ENCODE results near the gene AKAP13.

AKAP13 gene

GRCh38 chr15:85718271-85718971 is 338.0 kb downstream of the AKAP13 start:
- DNase-seq: no peak

DNA sequence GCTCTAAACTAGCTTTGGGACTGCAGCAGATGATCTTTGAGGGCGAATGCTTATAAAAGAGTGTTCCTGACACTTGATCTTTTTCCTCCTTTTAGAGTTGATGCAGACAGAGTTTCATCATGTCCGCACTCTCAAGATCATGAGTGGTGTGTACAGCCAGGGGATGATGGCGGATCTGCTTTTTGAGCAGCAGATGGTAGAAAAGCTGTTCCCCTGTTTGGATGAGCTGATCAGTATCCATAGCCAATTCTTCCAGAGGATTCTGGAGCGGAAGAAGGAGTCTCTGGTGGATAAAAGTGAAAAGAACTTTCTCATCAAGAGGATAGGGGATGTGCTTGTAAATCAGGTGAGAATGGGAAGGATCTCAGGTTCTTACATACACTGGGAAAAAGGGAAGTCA is 338.6 kb downstream of the AKAP13 start:
- DNase-seq: no peak

GRCh38 chr15:85722374-85723152 is 342.2 kb downstream of the AKAP13 start:
- DNase-seq: no peak

DNA sequence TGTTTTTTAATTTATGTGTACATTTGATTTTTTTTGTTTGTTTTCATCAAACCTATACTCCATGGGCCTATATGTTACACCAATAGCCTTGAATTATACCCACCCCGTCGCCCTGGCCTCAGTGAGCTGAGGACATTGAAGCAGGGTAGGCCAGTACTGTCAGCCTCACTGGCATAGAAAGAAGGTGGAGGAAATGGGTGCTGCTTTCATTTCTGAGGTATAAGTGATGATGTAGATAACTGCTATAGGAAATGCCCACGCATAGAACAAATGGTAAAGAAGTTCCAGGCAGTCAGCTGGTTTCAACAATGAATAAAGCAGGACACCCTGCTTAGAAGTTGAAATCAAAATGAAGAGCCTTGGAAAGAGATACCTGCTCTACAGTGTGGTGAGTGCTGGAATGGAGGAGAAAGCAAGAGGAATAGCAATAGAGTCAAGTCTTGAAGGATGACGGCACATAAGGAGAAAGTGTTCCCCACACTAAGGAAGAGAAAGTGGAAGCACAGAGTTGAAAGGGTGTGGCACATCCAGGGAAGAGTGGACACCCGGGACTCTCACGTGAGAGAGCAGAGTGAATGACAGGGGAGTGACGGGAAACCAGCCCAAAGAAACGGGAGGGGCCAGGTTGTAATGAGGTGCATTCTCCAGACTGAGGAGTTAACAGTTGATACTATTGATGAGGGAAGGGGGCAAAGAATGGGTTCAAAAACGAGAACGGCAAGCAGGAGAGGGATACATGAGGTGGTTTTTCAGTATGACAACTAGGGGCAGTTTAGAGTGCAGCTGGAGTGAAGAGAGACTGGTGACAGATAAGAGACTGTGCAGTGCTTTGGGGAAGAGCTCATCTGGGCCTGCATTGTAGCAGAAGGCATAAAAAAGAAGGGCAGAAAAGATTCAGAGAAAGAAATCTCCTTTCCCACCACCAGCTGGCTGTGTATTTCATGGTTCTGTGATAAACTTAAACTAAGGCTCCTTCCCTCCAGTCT is 343.9 kb downstream of the AKAP13 start:
- DNase-seq: no peak

DNA sequence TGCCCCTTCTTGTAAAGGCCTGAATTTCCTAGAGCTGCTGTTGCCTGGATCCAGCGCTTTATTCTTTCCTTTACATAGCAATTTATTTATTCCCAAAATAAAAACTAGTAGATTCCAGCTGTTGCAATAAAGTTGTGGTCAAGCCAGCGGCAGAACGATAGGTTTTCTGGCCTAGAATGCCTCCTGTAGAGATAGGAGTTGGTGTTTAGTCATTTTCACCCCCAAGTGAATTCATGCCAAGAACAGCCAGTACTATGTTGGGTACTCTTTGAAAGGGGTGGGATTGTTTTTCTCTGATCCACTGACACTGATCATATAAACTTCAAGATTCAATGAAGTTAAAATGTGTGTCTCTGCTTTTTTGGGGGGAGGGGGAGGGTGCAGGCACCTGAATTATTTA is 344.6 kb downstream of the AKAP13 start:
- DNase-seq: no peak

GRCh38 chr15:85725564-85725963 is 345.2 kb downstream of the AKAP13 start:
- DNase-seq: no peak

DNA sequence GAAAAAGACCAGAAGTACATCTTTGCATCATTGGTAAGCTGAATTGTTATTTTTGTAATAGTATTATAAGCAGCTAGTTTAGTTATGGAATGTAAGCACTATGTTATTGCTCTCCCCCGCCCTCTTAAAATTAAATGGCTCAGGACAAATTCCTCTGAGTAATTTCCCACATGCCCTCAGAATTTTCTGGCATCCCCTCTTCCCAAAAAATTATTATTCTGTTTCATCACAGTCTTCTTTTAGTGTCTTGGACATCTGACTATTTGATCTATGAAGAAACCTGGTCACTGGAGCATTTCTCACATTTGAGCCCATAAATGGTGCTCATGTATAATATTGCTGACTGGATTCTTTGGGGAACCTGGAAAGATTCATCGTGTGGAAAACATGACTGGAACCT is 346.1 kb downstream of the AKAP13 start:
- DNase-seq: no peak

DNA sequence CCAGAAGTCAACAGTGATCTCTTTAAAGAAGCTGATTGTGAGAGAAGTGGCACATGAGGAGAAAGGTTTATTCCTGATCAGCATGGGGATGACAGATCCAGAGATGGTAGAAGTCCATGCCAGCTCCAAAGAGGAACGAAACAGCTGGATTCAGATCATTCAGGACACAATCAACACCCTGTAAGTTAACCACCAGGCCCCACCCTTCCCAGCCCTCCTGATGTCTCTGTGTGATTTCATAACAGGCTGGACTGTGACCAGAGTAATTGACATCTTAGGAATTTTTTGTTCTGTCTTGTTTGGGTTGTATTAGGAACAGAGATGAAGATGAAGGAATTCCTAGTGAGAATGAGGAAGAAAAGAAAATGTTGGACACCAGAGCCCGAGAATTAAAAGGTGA is 346.7 kb downstream of the AKAP13 start:
- DNase-seq: no peak

GRCh38 chr15:85730001-85730820 is 349.8 kb downstream of the AKAP13 start:
- DNase-seq: peak in 1 of 2 experiments; percentile 29

- DNase-seq: no peak
Measured at GRCh38 chr15:85733416-85733815, 353.0 kb downstream of the AKAP13 start.

GRCh38 chr15:85737061-85737460 is 356.7 kb downstream of the AKAP13 start:
- DNase-seq: no peak

DNA sequence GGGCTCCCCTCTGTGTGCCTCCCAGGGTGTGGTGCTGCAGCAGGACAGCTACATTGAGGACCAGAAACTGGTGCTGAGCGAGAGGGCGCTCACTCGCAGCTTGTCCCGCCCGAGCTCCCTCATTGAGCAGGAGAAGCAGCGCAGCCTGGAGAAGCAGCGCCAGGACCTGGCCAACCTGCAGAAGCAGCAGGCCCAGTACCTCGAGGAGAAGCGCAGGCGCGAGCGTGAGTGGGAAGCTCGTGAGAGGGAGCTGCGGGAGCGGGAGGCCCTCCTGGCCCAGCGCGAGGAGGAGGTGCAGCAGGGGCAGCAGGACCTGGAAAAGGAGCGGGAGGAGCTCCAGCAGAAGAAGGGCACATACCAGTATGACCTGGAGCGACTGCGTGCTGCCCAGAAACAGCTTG is 360.6 kb downstream of the AKAP13 start:
- DNase-seq: no peak

- no peak for DNase-seq
Measured at GRCh38 chr15:85741662-85742061, 361.3 kb downstream of the AKAP13 start.

GRCh38 chr15:85742186-85742821 is 361.9 kb downstream of the AKAP13 start:
- DNase-seq: no peak

DNA sequence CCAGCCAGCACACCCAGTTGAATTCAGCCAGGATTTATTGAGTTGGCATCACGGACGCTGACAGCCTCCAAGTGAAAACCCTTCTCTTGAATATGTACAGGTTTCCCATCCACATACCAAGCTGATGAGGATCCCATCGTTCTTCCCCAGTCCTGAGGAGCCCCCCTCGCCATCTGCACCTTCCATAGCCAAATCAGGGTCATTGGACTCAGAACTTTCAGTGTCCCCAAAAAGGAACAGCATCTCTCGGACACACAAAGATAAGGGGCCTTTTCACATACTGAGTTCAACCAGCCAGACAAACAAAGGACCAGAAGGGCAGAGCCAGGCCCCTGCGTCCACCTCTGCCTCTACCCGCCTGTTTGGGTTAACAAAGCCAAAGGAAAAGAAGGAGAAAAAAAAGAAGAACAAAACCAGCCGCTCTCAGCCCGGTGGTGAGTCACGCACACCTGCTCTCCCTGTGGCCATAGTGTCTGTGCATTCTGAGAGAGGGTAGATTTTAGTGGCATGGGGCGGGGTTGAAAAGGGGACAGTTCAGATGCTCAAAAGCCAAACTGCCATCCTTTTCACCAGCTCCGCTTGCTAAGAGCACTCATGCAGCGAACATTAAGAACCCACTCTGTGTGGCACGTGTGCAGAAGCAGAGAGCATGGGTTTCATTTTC is 363.1 kb downstream of the AKAP13 start:
- DNase-seq: no peak

DNA sequence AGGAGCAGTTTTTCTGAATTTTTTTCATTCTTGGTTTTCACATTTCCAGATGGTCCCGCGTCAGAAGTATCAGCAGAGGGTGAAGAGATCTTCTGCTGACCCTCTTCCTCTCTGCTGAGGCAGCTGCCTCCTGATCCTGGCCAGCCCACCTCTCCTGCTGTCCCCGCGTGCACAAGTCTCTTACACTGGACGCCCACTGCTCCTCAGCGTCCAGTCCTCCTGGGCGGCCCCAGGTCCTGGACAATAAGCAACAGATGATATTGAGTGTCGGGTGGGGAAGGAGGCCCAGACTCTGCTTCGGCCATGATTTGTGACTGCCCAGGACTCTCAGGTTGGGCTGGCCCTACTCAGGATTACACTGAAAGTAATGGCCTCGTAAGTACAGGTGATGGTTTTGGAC is 364.2 kb downstream of the AKAP13 start:
- no peak for DNase-seq

DNA sequence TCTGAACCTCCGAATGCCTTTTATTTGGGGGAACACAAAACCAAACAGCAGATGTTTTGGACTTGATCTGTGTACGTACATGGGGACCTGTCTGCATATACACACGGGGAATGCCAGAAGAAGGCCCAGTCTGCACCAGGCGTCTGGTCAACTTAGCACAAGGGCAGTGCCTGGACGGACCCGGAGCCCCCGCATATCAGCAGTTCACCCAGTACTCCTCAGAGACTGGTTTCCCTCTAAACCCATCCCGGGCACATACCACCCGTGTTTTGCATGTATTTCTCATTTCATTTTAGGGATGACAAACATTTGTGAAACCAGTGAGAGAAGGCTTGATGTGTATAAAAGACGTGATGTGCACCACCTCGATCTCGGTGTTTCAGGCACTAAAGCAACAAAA is 364.6 kb downstream of the AKAP13 start:
- DNase-seq: no peak

DNA sequence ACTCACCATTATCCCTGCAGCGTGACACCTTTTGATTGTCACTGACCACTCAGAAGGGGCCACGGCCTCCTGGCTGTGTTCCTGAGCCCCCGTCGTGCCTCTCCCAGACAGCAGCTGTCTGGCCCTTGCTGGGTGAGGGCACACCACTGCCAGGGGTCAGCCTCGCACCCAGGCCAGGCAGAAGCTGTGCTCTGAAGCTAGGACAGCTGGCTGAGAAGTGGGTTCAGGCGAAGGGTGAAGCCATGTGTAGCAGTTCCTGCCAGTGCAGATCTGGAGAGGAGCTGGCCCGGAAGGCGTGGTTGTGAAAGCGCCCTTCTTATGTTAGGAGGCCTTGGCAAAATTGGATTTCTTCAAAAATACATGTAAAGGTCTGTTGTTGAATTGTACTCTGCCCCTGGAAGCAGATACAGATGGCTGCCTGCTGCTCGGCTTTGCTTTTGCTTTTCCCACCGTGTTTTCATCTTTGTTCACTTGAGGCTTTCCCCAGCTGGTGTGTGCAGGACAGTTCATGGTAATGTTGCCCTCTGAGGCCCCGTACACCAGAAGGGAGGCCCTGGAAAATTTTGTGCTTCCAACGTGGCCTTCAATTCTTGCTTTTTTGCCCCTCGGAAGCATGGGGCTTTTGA is 365.2 kb downstream of the AKAP13 start:
- DNase-seq: no peak

GRCh38 chr15:85746641-85747040 is 366.2 kb downstream of the AKAP13 start:
- no peak for DNase-seq

DNA sequence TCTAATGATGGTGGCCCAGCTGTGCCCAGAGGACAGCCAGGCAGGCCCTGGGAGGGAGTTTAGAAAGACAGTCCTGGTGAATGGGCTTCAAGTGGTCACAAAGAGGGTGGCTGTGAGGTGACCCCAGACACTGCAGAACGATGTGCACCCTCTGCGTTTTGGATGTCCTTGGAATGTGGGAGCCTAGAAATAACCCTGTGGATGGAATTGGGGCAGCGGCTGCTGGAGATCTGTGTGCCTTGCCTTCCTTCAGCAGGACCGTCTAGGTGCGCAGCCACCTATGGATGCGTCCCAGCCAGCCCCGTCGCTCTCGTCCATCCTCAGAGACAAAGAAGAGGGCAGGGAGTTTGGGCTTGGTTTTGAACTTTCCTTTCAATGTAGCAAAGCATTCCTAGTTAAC is 367.8 kb downstream of the AKAP13 start:
- DNase-seq: no peak

DNA sequence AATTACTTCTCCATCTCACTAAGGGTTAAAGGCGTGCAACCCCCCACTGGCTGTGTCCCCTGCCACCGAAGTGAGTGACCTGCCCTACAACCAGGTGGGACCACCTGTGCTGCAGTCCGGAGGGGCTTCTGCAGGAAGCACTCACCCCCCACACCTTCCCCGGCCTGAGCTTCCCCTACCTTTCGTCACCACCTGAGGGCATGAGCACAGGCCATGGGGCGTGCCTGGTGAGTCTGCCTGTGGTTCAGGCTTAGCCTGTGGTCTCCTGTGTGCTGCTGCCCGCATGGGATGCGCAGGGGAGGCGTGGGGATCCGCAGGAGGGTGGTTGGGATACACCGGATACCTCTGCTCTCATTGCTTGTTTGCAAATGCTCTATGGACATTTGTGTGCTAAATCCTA is 368.3 kb downstream of the AKAP13 start:
- no peak for DNase-seq

Measured in NCI-H1930 (cell line).